GM10847 (cell line): ENCODE data around the gene MCCC1.

Source experiments
- POLR2A ChIP-seq: IDR thresholded peaks from 2 replicates; pipeline ENCODE4 v1.6.1; 2011; ENCODE audit not compliant: insufficient read length; ENCODE audit errors: extremely low read depth

The MCCC1 gene

DNA sequence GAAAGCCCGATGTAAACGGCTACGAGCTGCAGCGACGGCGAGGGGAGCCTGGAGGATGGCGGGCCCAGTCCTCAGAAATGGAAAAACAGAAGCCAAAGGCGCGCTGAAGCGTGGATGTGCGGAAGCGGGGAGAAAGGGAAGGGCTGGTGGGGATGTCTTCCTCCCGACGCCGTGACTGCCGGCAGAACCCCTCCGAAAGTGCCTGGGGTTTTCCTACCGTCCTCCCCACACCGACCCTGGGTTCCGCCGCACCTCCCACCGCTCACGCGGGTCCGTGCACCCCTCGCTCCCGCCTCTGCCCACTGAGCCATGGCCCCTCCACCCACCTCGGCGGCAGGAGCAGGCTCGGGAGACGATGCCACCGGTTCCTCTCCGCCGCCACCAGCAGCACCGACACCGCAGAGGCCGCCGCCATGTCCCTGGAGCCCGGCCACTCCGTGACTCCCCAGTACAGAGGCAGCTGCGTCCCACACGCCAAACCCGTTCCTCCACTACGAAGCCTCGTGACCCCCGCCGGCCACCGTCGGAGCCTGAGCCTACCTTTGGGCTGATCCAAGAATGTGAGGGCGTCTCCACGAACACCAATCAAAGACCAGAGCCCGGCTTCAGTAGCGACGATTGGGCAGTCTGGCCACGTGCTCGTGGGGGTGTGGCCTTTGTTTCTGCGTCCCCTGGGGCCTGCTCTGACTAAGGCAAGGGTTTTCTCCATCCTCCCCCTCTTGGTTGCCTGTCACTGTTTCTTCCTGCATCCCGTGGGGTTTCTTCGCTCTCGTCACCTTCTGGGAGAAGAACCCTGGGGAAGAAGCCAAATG, at the start of gene MCCC1:
Gene MCCC1, minus strand, starts transcription at position 471 of the 812 bp plus-strand sequence. Its CDS starts 56 bp downstream, at position 415.
- peak; percentile 79 for TF ChIP-seq POLR2A

- no peak for TF ChIP-seq POLR2A
Observed at GRCh38 chr3:183148056-183148455, 48.8 kb upstream of the MCCC1 start.

- no peak for TF ChIP-seq POLR2A
Observed at GRCh38 chr3:183144363-183144762, 45.1 kb upstream of the MCCC1 start.

- no peak for TF ChIP-seq POLR2A
Observed at GRCh38 chr3:183142199-183142598, 42.9 kb upstream of the MCCC1 start.

- TF ChIP-seq POLR2A: no peak
Observed at GRCh38 chr3:183134844-183135243, 35.5 kb upstream of the MCCC1 start.

DNA sequence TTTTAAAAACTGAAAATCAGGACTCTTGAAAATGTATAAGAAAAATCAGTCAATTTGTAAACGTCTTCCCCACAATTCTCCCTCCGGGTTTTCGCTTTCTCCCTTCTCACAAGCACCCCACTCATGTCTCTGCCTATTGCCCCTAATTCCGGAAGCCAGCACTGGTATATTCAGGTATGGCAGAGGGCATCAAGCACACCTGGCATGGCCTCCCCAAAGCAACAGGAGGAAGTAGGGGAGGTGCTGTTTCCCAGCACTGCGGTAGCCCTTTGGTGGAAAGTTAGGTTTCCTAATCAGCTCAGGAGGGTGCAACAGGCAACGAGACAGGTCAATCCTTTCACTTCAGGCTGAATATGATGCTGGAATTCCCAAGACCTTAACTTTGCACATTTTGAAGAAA, 33.1 kb upstream of the MCCC1 start:
- TF ChIP-seq POLR2A: no peak

DNA sequence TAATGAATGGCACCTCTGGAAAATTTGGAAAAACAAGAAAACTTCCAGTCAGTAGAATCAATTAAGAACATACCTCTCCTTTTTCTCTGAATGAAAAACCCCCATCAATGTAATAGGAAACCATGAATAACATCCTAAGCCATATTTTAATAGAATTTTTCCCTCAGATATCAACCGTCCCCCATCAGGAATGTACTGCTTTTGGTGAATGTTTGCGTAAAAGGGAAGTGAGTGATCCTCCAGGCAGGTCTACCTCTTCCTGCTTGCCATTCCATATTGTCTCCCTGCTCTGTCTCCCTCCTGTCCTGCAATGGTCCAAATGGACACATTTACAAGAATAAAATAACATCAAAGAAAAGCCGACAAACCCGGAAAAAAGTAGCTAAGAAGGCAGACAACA, 32.4 kb upstream of the MCCC1 start:
- TF ChIP-seq POLR2A: no peak

DNA sequence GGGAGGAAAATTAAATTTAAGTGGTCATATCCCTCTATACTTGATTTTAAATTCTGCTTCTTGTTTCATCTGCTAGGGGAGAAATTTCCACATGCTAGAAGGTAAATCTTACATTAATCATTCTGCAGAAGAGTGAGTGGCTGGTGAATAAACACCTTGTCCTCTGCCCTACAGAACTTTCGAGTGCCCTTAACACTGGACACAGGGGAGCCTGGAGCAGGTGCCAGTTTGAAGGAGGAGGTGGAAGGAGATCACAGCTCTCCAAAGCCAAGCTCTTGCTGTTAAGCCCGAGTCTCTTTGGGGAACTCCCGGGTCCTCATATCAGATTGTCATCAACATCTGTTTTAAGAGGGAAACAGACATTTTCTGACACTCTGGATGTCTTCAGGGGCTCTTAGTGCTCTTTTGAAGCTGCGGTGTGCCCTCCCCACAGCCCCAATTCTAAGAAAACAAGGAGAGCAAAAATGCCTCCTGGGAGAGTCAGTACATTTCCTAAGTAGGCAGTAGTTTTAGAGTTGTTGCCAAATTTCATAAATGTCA, 32.0 kb upstream of the MCCC1 start:
- no peak for TF ChIP-seq POLR2A

GRCh38 chr3:183129243-183129642, 29.9 kb upstream of the MCCC1 start:
- TF ChIP-seq POLR2A: no peak

DNA sequence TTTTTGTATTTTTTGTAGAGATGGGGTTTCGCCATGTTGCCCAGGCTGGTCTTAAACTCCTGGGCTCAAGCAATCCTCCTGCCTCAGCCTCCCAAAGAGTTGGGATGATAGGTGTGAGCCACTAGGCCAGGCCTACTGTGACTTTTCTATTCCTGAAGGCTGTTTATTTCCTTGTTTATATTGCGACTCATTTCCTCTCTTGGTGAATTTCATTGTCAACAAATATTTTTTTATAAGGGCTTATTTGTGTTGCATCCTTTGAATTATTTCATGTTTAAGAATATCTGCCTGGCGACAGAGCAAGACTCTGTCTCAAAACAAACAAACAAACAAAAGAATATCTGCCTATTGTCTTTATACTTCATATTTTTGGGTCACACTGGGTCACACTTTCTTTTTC, 29.4 kb upstream of the MCCC1 start:
- TF ChIP-seq POLR2A: no peak

GRCh38 chr3:183123891-183124290, 24.6 kb upstream of the MCCC1 start:
- no peak for TF ChIP-seq POLR2A

DNA sequence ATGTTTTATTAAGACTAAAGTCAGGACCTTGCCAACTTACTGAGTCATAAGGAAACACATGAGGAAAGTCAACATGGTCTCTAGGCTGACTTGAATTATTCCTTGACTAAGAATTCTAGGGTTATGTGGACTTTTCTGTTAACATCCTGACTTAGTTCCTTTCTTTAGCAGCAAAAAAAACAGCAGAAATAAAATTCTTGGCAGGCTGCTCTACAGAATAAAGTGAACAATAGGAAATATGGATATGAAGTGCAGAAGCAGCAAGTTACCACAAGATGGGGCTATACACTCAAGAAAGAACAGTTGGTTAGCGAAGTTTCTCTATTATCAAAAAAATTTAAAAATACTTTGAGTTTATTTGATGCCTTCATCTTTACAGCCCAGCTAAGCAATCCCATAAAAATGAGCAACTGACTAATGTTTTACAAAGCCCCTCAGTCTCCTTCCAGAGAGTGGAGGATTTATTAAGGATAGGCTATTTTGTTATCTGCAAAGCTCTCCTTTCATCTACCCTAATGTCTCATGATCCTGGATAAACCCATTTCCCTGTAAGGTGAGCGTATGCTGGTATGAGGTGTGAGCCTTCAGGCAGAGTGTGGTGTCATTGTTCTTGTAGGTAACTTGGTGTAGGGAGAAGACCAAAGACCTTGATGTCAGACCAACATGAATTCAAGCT, 23.1 kb upstream of the MCCC1 start:
- TF ChIP-seq POLR2A: no peak

GRCh38 chr3:183120538-183121215, 21.4 kb upstream of the MCCC1 start:
- TF ChIP-seq POLR2A: no peak

GRCh38 chr3:183117056-183117455, 17.8 kb upstream of the MCCC1 start:
- no peak for TF ChIP-seq POLR2A

DNA sequence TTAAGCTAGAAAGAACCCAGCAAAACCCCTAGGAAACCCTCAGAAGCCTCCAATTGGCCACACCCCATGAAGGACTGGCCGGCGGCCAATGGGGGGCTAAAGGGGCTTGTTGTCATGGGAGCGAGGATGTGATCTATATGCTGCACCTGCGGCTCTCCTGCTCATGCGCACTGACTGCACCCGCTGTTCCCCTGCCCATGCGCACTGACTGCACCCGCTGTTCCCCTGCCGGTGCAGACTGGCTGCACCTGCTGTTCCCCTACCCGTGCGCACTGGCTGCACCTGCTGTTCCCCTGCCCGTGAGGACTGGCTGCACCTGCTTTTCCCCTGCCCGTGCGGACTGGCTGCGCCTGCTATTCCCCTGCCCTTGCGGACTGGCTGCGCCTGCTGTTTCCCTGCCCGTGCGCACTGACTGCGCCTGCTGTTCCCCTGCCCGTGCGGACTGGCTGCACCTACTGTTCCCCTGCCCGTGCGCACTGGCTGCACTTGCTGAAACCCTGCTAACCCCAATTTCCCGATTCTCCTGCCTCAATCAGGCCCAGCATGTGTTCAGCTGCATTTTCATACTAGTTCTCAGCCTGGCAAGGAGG, 16.8 kb upstream of the MCCC1 start:
- no peak for TF ChIP-seq POLR2A
